Effector memory CD4-positive, alpha-beta T cell (primary cell): ENCODE data around the gene EMP2.
"Not testable (repeated sequence)": the region's sequence is repeated elsewhere in the genome, so short reads cannot be mapped to it uniquely, and the experiment has no call there.

Experiments used
- DNase-seq, 3 donors: peaks; one replicate each; pipeline ENCODE4 v3.0.0-alpha.2; 2020
- H3K27ac ChIP-seq: 2 replicates; pipeline ENCODE4 v1.7.0; 2013; ENCODE audit warnings: mild to moderate bottlenecking, low read length, moderate library complexity; ENCODE audit not compliant: insufficient read depth, poor library complexity, severe bottlenecking
- H3K27me3 ChIP-seq: replicated peaks from 2 replicates; pipeline ENCODE4 v1.7.0; 2013; ENCODE audit warnings: mild to moderate bottlenecking, low read length; ENCODE audit not compliant: insufficient read depth, control insufficient read depth, poor library complexity, severe bottlenecking
- H3K36me3 ChIP-seq: 2 replicates; pipeline ENCODE4 v1.7.0; 2013; ENCODE audit warnings: mild to moderate bottlenecking, low read length, moderate library complexity; ENCODE audit not compliant: control insufficient read depth, insufficient read depth
- H3K4me1 ChIP-seq: 2 replicates; pipeline ENCODE4 v1.7.0; 2013; ENCODE audit warnings: low read length, mild to moderate bottlenecking; ENCODE audit not compliant: control insufficient read depth, insufficient read depth, poor library complexity, severe bottlenecking
- H3K4me3 ChIP-seq: 2 replicates; pipeline ENCODE4 v1.7.0; 2013; ENCODE audit warnings: low read length, low read depth, mild to moderate bottlenecking; ENCODE audit not compliant: insufficient read depth, poor library complexity, severe bottlenecking
- H3K9me3 ChIP-seq: 2 replicates; pipeline ENCODE4 v1.7.0; 2013; ENCODE audit warnings: mild to moderate bottlenecking, low read length, moderate library complexity; ENCODE audit not compliant: control insufficient read depth

EMP2 gene

DNA sequence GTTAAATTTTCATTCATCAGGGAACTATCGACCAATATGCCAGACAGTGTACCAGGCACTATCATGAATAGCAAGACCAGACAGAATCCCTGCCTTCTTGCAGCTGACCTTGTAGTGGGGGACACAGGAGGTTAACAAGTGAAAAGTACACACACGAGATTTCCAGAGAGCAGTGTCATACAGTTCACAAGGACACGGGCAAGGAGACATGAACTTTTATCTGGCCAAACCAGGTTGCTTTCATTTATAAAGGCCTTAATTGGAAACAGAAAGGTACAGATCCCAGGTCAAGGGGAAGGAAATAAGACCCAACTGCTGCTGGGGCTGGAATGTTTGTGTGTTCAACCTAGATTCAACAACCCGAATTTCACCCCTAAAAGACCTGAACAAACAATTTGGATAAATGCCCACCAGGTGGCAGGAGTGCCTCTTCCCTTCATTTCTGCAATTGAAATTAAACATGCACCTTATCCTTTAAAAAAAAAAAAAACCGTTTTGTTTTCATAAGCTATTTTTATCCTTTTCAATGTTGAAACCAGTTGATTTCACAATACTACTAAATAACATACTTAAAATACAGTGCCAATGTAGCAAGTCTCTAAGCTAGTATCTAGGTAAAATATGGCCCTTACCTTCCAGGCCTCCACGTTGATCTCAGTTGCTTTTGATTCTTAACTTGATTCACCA, 65.9 kb downstream of the EMP2 start:
- Histone ChIP-seq H3K36me3 (no peaks in the 10 kb centered on the region), H3K4me1 (no peaks in the 10 kb centered on the region), H3K27me3 (peaks cover 4% of the 10 kb centered on the region), H3K27ac (no peak overlapping the region), H3K9me3 (no peaks in the 10 kb centered on the region), H3K4me3 (no peak overlapping the region)
- peak in 1 of 3 donors; percentile 29 for DNase-seq

GRCh38 chr16:10511829-10512228, 68.6 kb downstream of the EMP2 start:
- H3K4me1 ChIP-seq: no peaks in the 10 kb centered on the region
- H3K36me3 ChIP-seq: no peaks in the 10 kb centered on the region
- no peak for DNase-seq
- no peak overlapping the region for H3K27ac ChIP-seq
- peaks cover 4% of the 10 kb centered on the region for H3K27me3 ChIP-seq
- H3K4me3 ChIP-seq: no peak overlapping the region
- no peaks in the 10 kb centered on the region for H3K9me3 ChIP-seq

- Histone ChIP-seq H3K4me1 (no peaks in the 10 kb centered on the region), H3K36me3 (no peaks in the 10 kb centered on the region), H3K27me3 (peaks cover 4% of the 10 kb centered on the region), H3K4me3 (no peak overlapping the region), H3K9me3 (no peaks in the 10 kb centered on the region), H3K27ac (no peak overlapping the region)
- DNase-seq: no peak
Observed at GRCh38 chr16:10510279-10510678, 70.1 kb downstream of the EMP2 start.

DNA sequence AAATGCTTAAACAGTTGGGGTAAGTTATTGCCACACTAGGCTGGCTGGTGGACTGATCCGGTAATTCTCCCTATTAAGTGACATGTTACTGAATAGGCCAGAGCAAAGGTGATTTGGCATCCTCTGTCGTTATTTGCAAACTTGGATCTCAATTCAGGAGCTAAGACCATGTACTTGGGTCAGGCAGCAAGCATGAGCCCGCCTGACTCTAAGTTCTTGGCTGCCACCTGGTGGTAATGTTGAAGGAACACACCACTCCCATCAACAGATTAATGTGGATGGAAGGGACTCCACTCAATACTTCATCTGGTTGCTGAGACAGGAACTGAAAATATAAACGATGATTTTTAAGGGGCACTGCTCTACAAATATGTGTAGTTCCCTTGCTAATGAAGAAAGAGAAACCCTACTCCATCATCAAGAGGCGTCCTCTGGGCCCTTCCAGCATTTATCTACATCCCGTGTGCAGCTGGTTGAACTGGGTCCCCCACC, 70.8 kb downstream of the EMP2 start:
- no peaks in the 10 kb centered on the region for H3K9me3 ChIP-seq
- no peaks in the 10 kb centered on the region for H3K36me3 ChIP-seq
- no peak overlapping the region for H3K4me3 ChIP-seq
- H3K4me1 ChIP-seq: no peaks in the 10 kb centered on the region
- H3K27me3 ChIP-seq: peaks cover 4% of the 10 kb centered on the region
- peak; percentile 29 to 48 (median 34) for DNase-seq
- no peak overlapping the region for H3K27ac ChIP-seq

DNA sequence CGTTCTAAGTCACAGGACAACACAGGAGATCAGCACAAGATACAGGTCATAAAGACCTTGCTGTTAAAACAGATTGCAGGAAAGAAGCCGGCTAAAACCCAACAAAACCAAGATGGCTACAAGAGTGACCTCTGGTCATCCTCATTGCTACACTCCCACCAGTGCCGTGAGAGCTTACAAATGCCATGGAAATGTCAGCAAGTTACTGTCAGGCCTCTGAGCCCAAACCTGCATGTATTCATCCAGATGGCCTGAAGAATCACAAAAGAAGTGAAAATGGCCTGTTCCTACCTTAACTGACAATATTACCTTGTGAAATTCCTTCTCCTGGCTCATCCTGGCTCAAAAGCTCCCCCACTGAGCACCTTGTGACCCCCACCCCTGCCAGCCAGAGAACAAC, 75.1 kb downstream of the EMP2 start:
- not testable (repeated sequence) for DNase-seq, H3K27me3 ChIP-seq, H3K9me3 ChIP-seq, H3K4me3 ChIP-seq, H3K36me3 ChIP-seq, H3K4me1 ChIP-seq, H3K27ac ChIP-seq

- no peak overlapping the region for H3K27ac ChIP-seq
- DNase-seq: no peak
- no peak overlapping the region for H3K4me3 ChIP-seq
- no peaks in the 10 kb centered on the region for H3K27me3 ChIP-seq
- no peaks in the 10 kb centered on the region for H3K4me1 ChIP-seq
- no peaks in the 10 kb centered on the region for H3K36me3 ChIP-seq
- no peaks in the 10 kb centered on the region for H3K9me3 ChIP-seq
Observed at GRCh38 chr16:10504404-10504885, 76.0 kb downstream of the EMP2 start.

- Histone ChIP-seq H3K36me3 (no peaks in the 10 kb centered on the region), H3K27me3 (no peaks in the 10 kb centered on the region), H3K9me3 (no peaks in the 10 kb centered on the region), H3K27ac (no peak overlapping the region), H3K4me1 (no peaks in the 10 kb centered on the region), H3K4me3 (no peak overlapping the region)
- DNase-seq: no peak
Observed at GRCh38 chr16:10502776-10503175, 77.6 kb downstream of the EMP2 start.

- Histone ChIP-seq H3K27me3 (no peaks in the 10 kb centered on the region), H3K4me1 (no peaks in the 10 kb centered on the region), H3K9me3 (no peaks in the 10 kb centered on the region), H3K4me3 (no peak overlapping the region), H3K27ac (no peak overlapping the region), H3K36me3 (no peaks in the 10 kb centered on the region)
- DNase-seq: no peak
Observed at GRCh38 chr16:10501016-10501607, 79.3 kb downstream of the EMP2 start.

DNA sequence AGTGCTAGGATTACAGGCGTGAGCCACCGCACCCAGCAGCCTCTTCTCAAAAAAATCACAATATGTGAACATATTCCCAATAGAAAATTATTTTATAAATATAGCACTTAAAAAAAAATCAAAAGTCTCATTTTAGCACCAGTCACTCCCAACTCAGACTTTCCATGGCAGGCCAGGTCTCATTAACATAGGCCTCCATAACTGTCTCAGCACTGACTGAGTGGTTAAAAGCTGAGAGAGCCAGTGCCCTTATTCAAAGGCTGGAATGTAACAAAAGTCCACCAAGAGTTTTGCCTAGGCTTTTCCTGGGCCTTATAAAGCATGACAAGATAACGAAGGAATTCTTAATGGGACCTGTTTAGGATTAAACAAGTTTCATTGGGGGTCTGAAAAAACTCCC, 79.8 kb downstream of the EMP2 start:
- no peak overlapping the region for H3K27ac ChIP-seq

More for the DNA sequence above, 79.8 kb downstream of the EMP2 start:
- no peaks in the 10 kb centered on the region for H3K27me3 ChIP-seq
- DNase-seq: no peak
- no peaks in the 10 kb centered on the region for H3K4me1 ChIP-seq
- no peaks in the 10 kb centered on the region for H3K9me3 ChIP-seq
- no peak overlapping the region for H3K4me3 ChIP-seq
- no peaks in the 10 kb centered on the region for H3K36me3 ChIP-seq
